HepG2 (cell line): ENCODE data around the gene HDAC5. TPM values are rescaled to one million over a fixed set of nuclear protein-coding genes. Genes with fewer than 3 reads are reported as not detected.
A peak's percentile ranks its signal among the peaks of the same experiment; 100 is the strongest.

Experiments
- CHD4 ChIP-seq: fragments of 200-600 bp; sonication (generic); IDR thresholded peaks from 2 replicates; pipeline ENCODE4 v1.7.0; 2017; ENCODE audit warnings: mild to moderate bottlenecking, low read length, borderline replicate concordance
- HMGA1 ChIP-seq: sonication (generic); formaldehyde crosslinking; conservative IDR thresholded peaks from 2 replicates; pipeline ENCODE4 v1.4.0; 2020; ENCODE audit warnings: missing genetic modification reagents
- HOXA3 ChIP-seq: sonication (generic); formaldehyde crosslinking; IDR thresholded peaks from 2 replicates; pipeline ENCODE4 v1.5.0; 2020; ENCODE audit warnings: missing genetic modification reagents
- IKZF5 ChIP-seq: IDR thresholded peaks from 2 replicates; pipeline ENCODE4 v1.6.1; 2018; ENCODE audit warnings: missing genetic modification reagents, mild to moderate bottlenecking, missing compliant biosample characterization
- NR3C1 ChIP-seq: sonication (generic); formaldehyde crosslinking; IDR thresholded peaks from 2 replicates; pipeline ENCODE4 v1.4.0; 2020; ENCODE audit warnings: missing genetic modification reagents
- SRF ChIP-seq: IDR thresholded peaks from 2 replicates; pipeline ENCODE4 v1.6.1; 2011; ENCODE audit warnings: mild to moderate bottlenecking, low read depth, low read length, moderate library complexity
- ZNF543 ChIP-seq: sonication (generic); formaldehyde crosslinking; IDR thresholded peaks from 2 replicates; pipeline ENCODE4 v1.4.0; 2020; ENCODE audit warnings: mild to moderate bottlenecking, missing genetic modification reagents
- ZSCAN9 ChIP-seq: IDR thresholded peaks from 2 replicates; pipeline ENCODE4 v1.6.1; 2016; ENCODE audit warnings: borderline replicate concordance
- polyA plus RNA-seq, 8 experiments: library from polyadenylated mRNA; depleted of rRNA in 3 of 8; stranded (reverse) in 7 of 8; unstranded in 1 of 8; fragments of >200 nt; fragmentation: Illumina TruSeq in 4 of 8; extraction: Trizol in 4 of 8; gene quantifications; 2 replicates each; pipeline versions ENCODE4 v1.2.1 to v1.2.3, GENCODE V29; 2011 to 2016; ENCODE audit warnings: low read depth in 4 of 8, missing spikeins in 1 of 8, mixed read lengths in 1 of 8; ENCODE audit not compliant: insufficient read depth in 1 of 8
- total RNA-seq, 5 experiments: library from RNA; depleted of rRNA; stranded (reverse); fragments of >200 nt; fragmentation: Illumina TruSeq; extraction: Trizol; gene quantifications; 2 replicates each; pipeline ENCODE4 v1.2.3, GENCODE V29; 2016; ENCODE audit warnings: low read depth in 1 of 5
- TF ChIP-seq, protein P1 (sequence below): sonication (generic); formaldehyde crosslinking; IDR thresholded peaks from 2 replicates; pipeline ENCODE4 v1.4.0; 2020; ENCODE audit warnings: missing genetic modification reagents, mild to moderate bottlenecking, borderline replicate concordance
- TF ChIP-seq, protein P2 (sequence below): sonication (generic); formaldehyde crosslinking; IDR thresholded peaks from 2 replicates; pipeline ENCODE4 v1.4.0; 2020; ENCODE audit warnings: missing genetic modification reagents, mild to moderate bottlenecking, borderline replicate concordance
- TF ChIP-seq, protein P3 (sequence below): sonication (generic); formaldehyde crosslinking; IDR thresholded peaks from 2 replicates; pipeline ENCODE4 v1.5.0; 2020; ENCODE audit warnings: mild to moderate bottlenecking, missing genetic modification reagents, borderline replicate concordance

The HDAC5 gene
- total and polyA plus RNA-seq, 2 of the 13 experiments (the other 11 are each of a cell fraction or from before 2014, with no cell fraction given), result 46.4 to 85.4 TPM

DNA sequence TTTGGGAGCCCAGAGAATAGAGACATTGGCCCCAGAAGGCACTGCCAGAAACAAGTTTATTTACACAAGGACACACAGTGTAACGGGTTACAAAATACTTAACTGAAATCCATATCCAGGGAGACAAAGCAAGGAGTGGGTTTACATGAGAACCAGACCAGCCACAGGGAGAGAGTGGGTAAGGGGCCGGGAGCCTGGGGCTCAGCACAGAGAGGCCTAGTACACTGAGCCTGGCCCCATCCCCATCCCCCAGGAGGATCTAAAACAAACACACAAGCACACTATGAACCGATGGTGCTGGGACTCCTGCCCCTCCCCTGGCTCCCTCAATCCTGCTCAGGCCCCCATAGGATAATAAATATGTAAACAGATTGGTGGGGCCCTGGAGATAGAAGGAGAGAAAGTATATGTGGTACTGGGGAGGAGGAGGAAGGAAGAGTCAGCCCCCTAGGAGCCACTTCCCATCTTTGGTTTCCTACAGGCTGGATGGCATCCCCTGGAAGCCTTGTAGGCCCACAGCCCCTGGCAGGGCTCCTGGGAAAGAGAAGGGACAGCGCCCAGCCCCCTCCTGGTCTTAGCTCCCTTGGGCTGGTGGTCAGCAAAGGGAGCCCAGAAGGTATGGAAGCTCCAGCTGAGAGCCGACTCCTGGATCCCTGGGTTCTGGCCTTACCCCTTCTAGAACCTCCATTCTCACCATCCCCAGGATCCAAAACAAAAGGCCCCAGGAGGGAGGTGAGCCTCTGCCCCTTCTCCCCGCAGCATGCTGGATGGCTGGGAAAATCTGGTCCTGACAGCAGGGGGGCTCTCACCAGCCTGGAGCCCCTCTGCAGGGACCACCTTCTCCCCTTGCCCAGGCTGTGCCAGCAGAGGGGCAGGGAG is 46.5 kb downstream of the HDAC5 start (continued):
- no peak for TF ChIP-seq NR3C1 (CRISPR knock-in tag)
- TF ChIP-seq, protein P1, sequence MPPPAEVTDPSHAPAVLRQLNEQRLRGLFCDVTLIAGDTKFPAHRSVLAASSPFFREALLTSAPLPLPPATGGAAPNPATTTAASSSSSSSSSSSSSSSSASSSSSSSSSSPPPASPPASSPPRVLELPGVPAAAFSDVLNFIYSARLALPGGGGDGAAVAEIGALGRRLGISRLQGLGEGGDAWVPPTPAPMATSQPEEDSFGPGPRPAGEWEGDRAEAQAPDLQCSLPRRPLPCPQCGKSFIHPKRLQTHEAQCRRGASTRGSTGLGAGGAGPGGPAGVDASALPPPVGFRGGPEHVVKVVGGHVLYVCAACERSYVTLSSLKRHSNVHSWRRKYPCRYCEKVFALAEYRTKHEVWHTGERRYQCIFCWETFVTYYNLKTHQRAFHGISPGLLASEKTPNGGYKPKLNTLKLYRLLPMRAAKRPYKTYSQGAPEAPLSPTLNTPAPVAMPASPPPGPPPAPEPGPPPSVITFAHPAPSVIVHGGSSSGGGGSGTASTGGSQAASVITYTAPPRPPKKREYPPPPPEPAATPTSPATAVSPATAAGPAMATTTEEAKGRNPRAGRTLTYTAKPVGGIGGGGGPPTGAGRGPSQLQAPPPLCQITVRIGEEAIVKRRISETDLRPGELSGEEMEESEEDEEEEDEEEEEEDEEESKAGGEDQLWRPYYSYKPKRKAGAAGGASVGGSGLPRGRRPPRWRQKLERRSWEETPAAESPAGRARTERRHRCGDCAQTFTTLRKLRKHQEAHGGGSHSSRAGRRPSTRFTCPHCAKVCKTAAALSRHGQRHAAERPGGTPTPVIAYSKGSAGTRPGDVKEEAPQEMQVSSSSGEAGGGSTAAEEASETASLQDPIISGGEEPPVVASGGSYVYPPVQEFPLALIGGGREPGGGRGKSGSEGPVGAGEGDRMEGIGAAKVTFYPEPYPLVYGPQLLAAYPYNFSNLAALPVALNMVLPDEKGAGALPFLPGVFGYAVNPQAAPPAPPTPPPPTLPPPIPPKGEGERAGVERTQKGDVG, result no peak
- no peak for TF ChIP-seq CHD4
- no peak for TF ChIP-seq IKZF5 (CRISPR knock-in tag)
- no peak for TF ChIP-seq ZSCAN9 (CRISPR knock-in tag)
- TF ChIP-seq ZNF543, result no peak
- TF ChIP-seq, protein P2, sequence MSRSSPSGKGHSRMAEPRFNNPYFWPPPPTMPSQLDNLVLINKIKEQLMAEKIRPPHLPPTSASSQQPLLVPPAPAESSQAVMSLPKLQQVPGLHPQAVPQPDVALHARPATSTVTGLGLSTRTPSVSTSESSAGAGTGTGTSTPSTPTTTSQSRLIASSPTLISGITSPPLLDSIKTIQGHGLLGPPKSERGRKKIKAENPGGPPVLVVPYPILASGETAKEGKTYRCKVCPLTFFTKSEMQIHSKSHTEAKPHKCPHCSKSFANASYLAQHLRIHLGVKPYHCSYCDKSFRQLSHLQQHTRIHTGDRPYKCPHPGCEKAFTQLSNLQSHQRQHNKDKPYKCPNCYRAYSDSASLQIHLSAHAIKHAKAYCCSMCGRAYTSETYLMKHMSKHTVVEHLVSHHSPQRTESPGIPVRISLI (CRISPR knock-in tag), result no peak
- TF ChIP-seq, protein P3, sequence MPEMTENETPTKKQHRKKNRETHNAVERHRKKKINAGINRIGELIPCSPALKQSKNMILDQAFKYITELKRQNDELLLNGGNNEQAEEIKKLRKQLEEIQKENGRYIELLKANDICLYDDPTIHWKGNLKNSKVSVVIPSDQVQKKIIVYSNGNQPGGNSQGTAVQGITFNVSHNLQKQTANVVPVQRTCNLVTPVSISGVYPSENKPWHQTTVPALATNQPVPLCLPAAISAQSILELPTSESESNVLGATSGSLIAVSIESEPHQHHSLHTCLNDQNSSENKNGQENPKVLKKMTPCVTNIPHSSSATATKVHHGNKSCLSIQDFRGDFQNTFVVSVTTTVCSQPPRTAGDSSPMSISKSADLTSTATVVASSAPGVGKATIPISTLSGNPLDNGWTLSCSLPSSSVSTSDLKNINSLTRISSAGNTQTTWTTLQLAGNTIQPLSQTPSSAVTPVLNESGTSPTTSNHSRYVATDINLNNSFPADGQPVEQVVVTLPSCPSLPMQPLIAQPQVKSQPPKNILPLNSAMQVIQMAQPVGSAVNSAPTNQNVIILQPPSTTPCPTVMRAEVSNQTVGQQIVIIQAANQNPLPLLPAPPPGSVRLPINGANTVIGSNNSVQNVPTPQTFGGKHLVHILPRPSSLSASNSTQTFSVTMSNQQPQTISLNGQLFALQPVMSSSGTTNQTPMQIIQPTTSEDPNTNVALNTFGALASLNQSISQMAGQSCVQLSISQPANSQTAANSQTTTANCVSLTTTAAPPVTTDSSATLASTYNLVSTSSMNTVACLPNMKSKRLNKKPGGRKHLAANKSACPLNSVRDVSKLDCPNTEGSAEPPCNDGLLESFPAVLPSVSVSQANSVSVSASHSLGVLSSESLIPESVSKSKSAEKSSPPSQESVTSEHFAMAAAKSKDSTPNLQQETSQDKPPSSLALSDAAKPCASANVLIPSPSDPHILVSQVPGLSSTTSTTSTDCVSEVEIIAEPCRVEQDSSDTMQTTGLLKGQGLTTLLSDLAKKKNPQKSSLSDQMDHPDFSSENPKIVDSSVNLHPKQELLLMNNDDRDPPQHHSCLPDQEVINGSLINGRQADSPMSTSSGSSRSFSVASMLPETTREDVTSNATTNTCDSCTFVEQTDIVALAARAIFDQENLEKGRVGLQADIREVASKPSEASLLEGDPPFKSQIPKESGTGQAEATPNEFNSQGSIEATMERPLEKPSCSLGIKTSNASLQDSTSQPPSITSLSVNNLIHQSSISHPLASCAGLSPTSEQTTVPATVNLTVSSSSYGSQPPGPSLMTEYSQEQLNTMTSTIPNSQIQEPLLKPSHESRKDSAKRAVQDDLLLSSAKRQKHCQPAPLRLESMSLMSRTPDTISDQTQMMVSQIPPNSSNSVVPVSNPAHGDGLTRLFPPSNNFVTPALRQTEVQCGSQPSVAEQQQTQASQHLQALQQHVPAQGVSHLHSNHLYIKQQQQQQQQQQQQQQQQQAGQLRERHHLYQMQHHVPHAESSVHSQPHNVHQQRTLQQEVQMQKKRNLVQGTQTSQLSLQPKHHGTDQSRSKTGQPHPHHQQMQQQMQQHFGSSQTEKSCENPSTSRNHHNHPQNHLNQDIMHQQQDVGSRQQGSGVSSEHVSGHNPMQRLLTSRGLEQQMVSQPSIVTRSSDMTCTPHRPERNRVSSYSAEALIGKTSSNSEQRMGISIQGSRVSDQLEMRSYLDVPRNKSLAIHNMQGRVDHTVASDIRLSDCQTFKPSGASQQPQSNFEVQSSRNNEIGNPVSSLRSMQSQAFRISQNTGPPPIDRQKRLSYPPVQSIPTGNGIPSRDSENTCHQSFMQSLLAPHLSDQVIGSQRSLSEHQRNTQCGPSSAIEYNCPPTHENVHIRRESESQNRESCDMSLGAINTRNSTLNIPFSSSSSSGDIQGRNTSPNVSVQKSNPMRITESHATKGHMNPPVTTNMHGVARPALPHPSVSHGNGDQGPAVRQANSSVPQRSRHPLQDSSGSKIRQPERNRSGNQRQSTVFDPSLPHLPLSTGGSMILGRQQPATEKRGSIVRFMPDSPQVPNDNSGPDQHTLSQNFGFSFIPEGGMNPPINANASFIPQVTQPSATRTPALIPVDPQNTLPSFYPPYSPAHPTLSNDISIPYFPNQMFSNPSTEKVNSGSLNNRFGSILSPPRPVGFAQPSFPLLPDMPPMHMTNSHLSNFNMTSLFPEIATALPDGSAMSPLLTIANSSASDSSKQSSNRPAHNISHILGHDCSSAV, result no peak
- TF ChIP-seq HOXA3 (CRISPR knock-in tag), result peak; percentile 51; the same call in 1 of the 2 replicates
- no peak for TF ChIP-seq HMGA1 (CRISPR knock-in tag)
- no peak for TF ChIP-seq SRF
